GM12872 (cell line): ENCODE results near the gene AKIP1.

Experiments
- CTCF ChIP-seq: IDR thresholded peaks from 3 replicates; pipeline ENCODE4 v1.5.1; 2011; ENCODE audit warnings: low read depth, mild to moderate bottlenecking, low read length, moderate library complexity; ENCODE audit not compliant: insufficient read depth

AKIP1 gene

GRCh38 chr11:8927233-8927632, 16.2 kb downstream of the AKIP1 start:
- TF ChIP-seq CTCF, result no peak

DNA sequence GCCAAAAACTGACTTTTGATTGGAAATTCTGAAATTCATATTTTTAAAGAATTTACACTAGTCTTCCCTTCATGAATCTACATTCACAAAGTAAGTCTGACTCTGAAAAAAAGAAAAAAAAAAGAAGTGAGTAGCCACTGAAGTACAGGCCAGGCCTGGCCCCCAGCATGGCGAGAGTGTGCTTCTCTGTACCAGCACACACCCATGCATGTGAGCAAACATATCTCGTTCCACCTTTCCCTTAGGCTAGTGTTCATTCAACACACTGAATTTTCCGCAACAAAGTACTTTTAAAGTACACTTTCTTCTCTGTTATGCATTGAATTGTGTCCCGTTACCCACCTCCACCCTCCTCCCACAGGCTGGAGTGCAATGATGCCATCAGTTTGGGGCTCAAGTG, 17.2 kb downstream of the AKIP1 start:
- no peak for TF ChIP-seq CTCF

DNA sequence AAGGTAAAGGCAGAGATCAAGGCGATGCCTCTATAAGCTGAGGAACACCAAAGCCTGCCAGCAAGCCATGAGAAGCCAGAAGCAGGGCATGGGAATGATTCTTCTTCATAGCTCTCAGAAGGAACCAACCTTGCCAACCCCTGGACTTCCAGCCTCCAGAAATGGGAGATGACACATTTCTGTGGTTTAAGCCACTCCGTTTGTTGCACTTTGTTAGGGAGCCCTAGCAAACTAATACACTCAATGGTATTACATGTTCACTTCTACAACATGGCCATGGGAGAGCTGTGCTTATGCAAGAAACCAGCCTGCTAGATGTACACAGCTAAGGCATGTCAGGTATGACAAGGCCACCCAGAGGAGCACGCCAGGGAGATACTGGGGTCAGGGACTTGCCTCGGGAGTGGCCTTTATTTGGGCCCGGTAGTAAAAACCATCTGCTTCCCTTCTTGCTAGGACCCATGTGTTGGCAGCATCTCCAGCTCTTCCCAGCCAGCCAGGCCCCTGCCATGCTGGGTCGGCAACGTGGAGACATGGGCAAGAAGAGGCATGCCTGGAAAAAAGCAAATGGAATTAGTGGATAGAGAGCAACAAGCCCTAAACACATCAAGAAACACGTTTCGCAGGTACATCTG, 18.1 kb downstream of the AKIP1 start:
- TF ChIP-seq CTCF, result no peak

DNA sequence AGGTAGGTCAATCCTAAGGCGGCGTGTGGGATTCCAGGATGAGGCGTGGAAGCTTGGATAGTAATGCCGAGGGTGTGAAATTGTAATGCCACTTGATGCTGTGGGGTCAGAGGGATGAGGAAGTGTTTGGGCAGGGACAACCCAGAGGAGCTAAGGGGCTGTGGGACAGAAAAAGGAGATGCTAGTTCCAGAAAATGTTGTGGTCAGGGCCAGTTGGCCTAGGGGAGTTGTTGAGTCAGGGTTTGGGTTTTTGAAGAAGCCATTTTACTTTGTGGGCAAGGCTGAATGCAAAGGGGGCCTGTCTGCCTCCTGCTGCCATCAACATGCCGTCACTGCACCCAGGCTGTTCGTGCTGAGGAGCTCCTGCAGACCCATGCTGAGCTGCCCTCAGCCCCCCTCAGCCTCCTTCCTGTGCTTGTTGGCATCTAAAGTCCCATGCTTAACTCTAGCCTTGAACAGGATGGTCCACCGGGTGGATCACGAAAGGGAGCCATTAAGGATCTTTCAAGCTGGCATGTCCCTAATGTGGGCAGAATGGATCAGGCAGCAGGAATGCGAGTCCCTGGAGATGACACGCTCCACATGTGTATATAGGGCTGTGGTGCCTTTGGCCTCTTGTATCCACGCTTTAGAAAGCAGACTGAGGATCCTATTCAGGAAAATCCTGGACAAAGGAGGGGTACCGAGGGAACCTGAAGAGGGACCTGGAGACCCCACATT, 19.6 kb downstream of the AKIP1 start:
- no peak for TF ChIP-seq CTCF

GRCh38 chr11:8932564-8933180, 21.7 kb downstream of the AKIP1 start, which contains the start of gene C11orf16:
Gene C11orf16 (minus strand): TSS chr11:8932947. CDS start chr11:8932308, 639 bp downstream.
- TF ChIP-seq CTCF, result no peak

GRCh38 chr11:8933931-8934330, 22.9 kb downstream of the AKIP1 start:
- 0 out of 3 replicates have a peak, but pooled peaks have one; percentile 17 for TF ChIP-seq CTCF

GRCh38 chr11:8934742-8935488, 23.9 kb downstream of the AKIP1 start:
- no peak for TF ChIP-seq CTCF
